GM21381 (cell line): Measurements from ENCODE around the gene MYH9.
"Not testable (repeated sequence)": the region's sequence is repeated elsewhere in the genome, so short reads cannot be mapped to it uniquely, and the experiment has no call there.

ENCODE experiments used
- ATAC-seq: cut with Tn5 transposase; IDR thresholded peaks from one replicate; pipeline ENCODE4 v1.9.1; 2021; ENCODE audit warnings: mild to moderate bottlenecking, moderate library complexity; ENCODE audit not compliant: unreplicated experiment

MYH9 gene

GRCh38 chr22:36387959-36388726, at the start of gene MYH9:
TSS of gene MYH9 (minus strand) at chr22:36387967. CDS start at chr22:36349236, 38,731 bp downstream.
- peak; percentile 69 for ATAC-seq

GRCh38 chr22:36435516-36436415, 48.0 kb upstream of the MYH9 start:
- no peak for ATAC-seq

GRCh38 chr22:36433318-36434231, 45.8 kb upstream of the MYH9 start:
- ATAC-seq, result no peak

GRCh38 chr22:36432592-36433317, 45.0 kb upstream of the MYH9 start:
- ATAC-seq, result no peak

GRCh38 chr22:36431977-36432376, 44.2 kb upstream of the MYH9 start:
- ATAC-seq, result no peak

- no peak for ATAC-seq
Observed at GRCh38 chr22:36430863-36431262, 43.1 kb upstream of the MYH9 start.

GRCh38 chr22:36427952-36428351, 40.2 kb upstream of the MYH9 start:
- not testable (repeated sequence) for ATAC-seq

- ATAC-seq, result no peak
Observed at GRCh38 chr22:36425977-36426523, 38.3 kb upstream of the MYH9 start.

- ATAC-seq, result no peak
Observed at GRCh38 chr22:36424901-36425579, 37.3 kb upstream of the MYH9 start.

- ATAC-seq, result not testable (repeated sequence)
Observed at GRCh38 chr22:36424466-36424865, 36.7 kb upstream of the MYH9 start.

GRCh38 chr22:36423461-36424404, 36.0 kb upstream of the MYH9 start:
- no peak for ATAC-seq

GRCh38 chr22:36422287-36423014, 34.7 kb upstream of the MYH9 start:
- no peak for ATAC-seq

- no peak for ATAC-seq
Observed at GRCh38 chr22:36419912-36420882, 32.4 kb upstream of the MYH9 start.

- peak; percentile 62 for ATAC-seq
Observed at GRCh38 chr22:36419177-36419911, 31.6 kb upstream of the MYH9 start.

GRCh38 chr22:36417281-36417686, 29.5 kb upstream of the MYH9 start:
- no peak for ATAC-seq
